Dendritic cell treated with granulocyte-macrophage colony-stimulating factor and Interleukin-4, amounts not matched to agents 40 ng/mL and 50 ng/mL, for 4 days (primary cell): ENCODE measurements around the gene LARP4B.
A peak's percentile ranks its signal among the peaks of the same experiment; 100 is the strongest.

ENCODE experiments used
- H3K27ac Mint-ChIP-seq: one replicate; pipeline ENCODE4 v1.8.0; 2022; ENCODE audit warnings: mild to moderate bottlenecking, mixed read lengths
- H3K27me3 Mint-ChIP-seq: one replicate; pipeline ENCODE4 v1.8.0; 2022; ENCODE audit warnings: mild to moderate bottlenecking, mixed read lengths
- H3K36me3 Mint-ChIP-seq: one replicate; pipeline ENCODE4 v1.8.0; 2022; ENCODE audit warnings: low read depth, mixed read lengths
- H3K4me1 Mint-ChIP-seq: one replicate; pipeline ENCODE4 v1.8.0; 2022; ENCODE audit warnings: low read depth, mixed read lengths
- H3K4me3 Mint-ChIP-seq: one replicate; pipeline ENCODE4 v1.8.0; 2022; ENCODE audit warnings: mild to moderate bottlenecking, moderate library complexity, mixed read lengths
- H3K9me3 Mint-ChIP-seq: one replicate; pipeline ENCODE4 v1.8.0; 2022; ENCODE audit warnings: mixed read lengths
- intact Hi-C: fragments of 100-400 bp; cut with micrococcal nuclease; formaldehyde crosslinking; loops from one replicate; pipeline ENCODE4 v1.15.0; 2022

Gene LARP4B

GRCh38 chr10:926075-926698 is 5.3 kb downstream of the LARP4B start:
- H3K4me1 Mint-ChIP-seq, result peaks cover 66% of the 10 kb centered on the region
- no peaks in the 10 kb centered on the region for H3K27me3 Mint-ChIP-seq
- intact Hi-C loops, result no loop called here
- H3K9me3 Mint-ChIP-seq, result no peaks in the 10 kb centered on the region
- H3K36me3 Mint-ChIP-seq, result peaks cover 46% of the 10 kb centered on the region
- no peak overlapping the region for H3K27ac Mint-ChIP-seq
- H3K4me3 Mint-ChIP-seq, result no peak overlapping the region

- Mint-ChIP-seq H3K27me3 (no peaks in the 10 kb centered on the region), H3K9me3 (no peaks in the 10 kb centered on the region), H3K4me3 (no peak overlapping the region), H3K4me1 (peaks cover 60% of the 10 kb centered on the region), H3K36me3 (peaks cover 36% of the 10 kb centered on the region), H3K27ac (no peak overlapping the region)
- intact Hi-C loops, result no loop called here
Measured at GRCh38 chr10:924524-924859, 7.0 kb downstream of the LARP4B start.

GRCh38 chr10:923844-924523 is 7.5 kb downstream of the LARP4B start:
- H3K27ac Mint-ChIP-seq, result no peak overlapping the region
- peaks cover 33% of the 10 kb centered on the region for H3K36me3 Mint-ChIP-seq
- H3K4me3 Mint-ChIP-seq, result no peak overlapping the region
- H3K4me1 Mint-ChIP-seq, result peaks cover 59% of the 10 kb centered on the region
- H3K9me3 Mint-ChIP-seq, result no peaks in the 10 kb centered on the region
- no peaks in the 10 kb centered on the region for H3K27me3 Mint-ChIP-seq
- intact Hi-C loops, result no loop called here

GRCh38 chr10:921471-922414 is 9.8 kb downstream of the LARP4B start:
- Mint-ChIP-seq H3K36me3 (peaks cover 35% of the 10 kb centered on the region), H3K27me3 (no peaks in the 10 kb centered on the region), H3K4me1 (peaks cover 43% of the 10 kb centered on the region), H3K9me3 (no peaks in the 10 kb centered on the region), H3K4me3 (no peak overlapping the region), H3K27ac (peak overlapping the region; percentile 41)
- intact Hi-C loops, result no loop called here

- Mint-ChIP-seq H3K9me3 (no peaks in the 10 kb centered on the region), H3K4me3 (no peak overlapping the region), H3K36me3 (peaks cover 26% of the 10 kb centered on the region), H3K4me1 (peaks cover 36% of the 10 kb centered on the region), H3K27ac (no peak overlapping the region), H3K27me3 (no peaks in the 10 kb centered on the region)
- intact Hi-C loops, result no loop called here
Measured at GRCh38 chr10:920450-920849, 11.1 kb downstream of the LARP4B start.

- peaks cover 22% of the 10 kb centered on the region for H3K36me3 Mint-ChIP-seq
- H3K4me1 Mint-ChIP-seq, result peaks cover 33% of the 10 kb centered on the region
- no peak overlapping the region for H3K27ac Mint-ChIP-seq
- H3K9me3 Mint-ChIP-seq, result no peaks in the 10 kb centered on the region
- intact Hi-C loops, result no loop called here
- no peak overlapping the region for H3K4me3 Mint-ChIP-seq
- H3K27me3 Mint-ChIP-seq, result no peaks in the 10 kb centered on the region
Measured at GRCh38 chr10:919481-919880, 12.0 kb downstream of the LARP4B start.

- Mint-ChIP-seq H3K27me3 (no peaks in the 10 kb centered on the region), H3K4me3 (no peak overlapping the region), H3K36me3 (peaks cover 15% of the 10 kb centered on the region), H3K9me3 (no peaks in the 10 kb centered on the region), H3K4me1 (peaks cover 23% of the 10 kb centered on the region), H3K27ac (no peak overlapping the region)
- intact Hi-C loops, result no loop called here
Measured at GRCh38 chr10:917999-918398, 13.5 kb downstream of the LARP4B start.

- no peaks in the 10 kb centered on the region for H3K27me3 Mint-ChIP-seq
- intact Hi-C loops, result no loop called here
- peaks cover 18% of the 10 kb centered on the region for H3K4me1 Mint-ChIP-seq
- no peak overlapping the region for H3K27ac Mint-ChIP-seq
- no peak overlapping the region for H3K4me3 Mint-ChIP-seq
- H3K9me3 Mint-ChIP-seq, result no peaks in the 10 kb centered on the region
- peaks cover 16% of the 10 kb centered on the region for H3K36me3 Mint-ChIP-seq
Measured at GRCh38 chr10:917416-917720, 14.1 kb downstream of the LARP4B start.

GRCh38 chr10:916716-917415 is 14.6 kb downstream of the LARP4B start:
- intact Hi-C loops, result no loop called here
- H3K4me3 Mint-ChIP-seq, result no peak overlapping the region
- no peaks in the 10 kb centered on the region for H3K9me3 Mint-ChIP-seq
- peaks cover 18% of the 10 kb centered on the region for H3K4me1 Mint-ChIP-seq
- no peak overlapping the region for H3K27ac Mint-ChIP-seq
- H3K36me3 Mint-ChIP-seq, result peaks cover 21% of the 10 kb centered on the region
- H3K27me3 Mint-ChIP-seq, result no peaks in the 10 kb centered on the region

GRCh38 chr10:909831-910230 is 21.7 kb downstream of the LARP4B start:
- H3K9me3 Mint-ChIP-seq, result no peaks in the 10 kb centered on the region
- H3K4me3 Mint-ChIP-seq, result no peak overlapping the region
- peaks cover 24% of the 10 kb centered on the region for H3K4me1 Mint-ChIP-seq
- no peak overlapping the region for H3K27ac Mint-ChIP-seq
- peaks cover 75% of the 10 kb centered on the region for H3K36me3 Mint-ChIP-seq
- no peaks in the 10 kb centered on the region for H3K27me3 Mint-ChIP-seq
- intact Hi-C loops, result no loop called here

GRCh38 chr10:905972-906371 is 25.5 kb downstream of the LARP4B start:
- Mint-ChIP-seq H3K36me3 (peaks cover 69% of the 10 kb centered on the region), H3K9me3 (no peaks in the 10 kb centered on the region), H3K27ac (no peak overlapping the region), H3K4me1 (peaks cover 13% of the 10 kb centered on the region), H3K27me3 (no peaks in the 10 kb centered on the region), H3K4me3 (no peak overlapping the region)
- intact Hi-C loops, result no loop called here

GRCh38 chr10:905503-905902 is 26.0 kb downstream of the LARP4B start:
- Mint-ChIP-seq H3K9me3 (no peaks in the 10 kb centered on the region), H3K4me1 (peaks cover 13% of the 10 kb centered on the region), H3K27ac (no peak overlapping the region), H3K36me3 (peaks cover 68% of the 10 kb centered on the region), H3K4me3 (no peak overlapping the region), H3K27me3 (no peaks in the 10 kb centered on the region)
- intact Hi-C loops, result no loop called here

GRCh38 chr10:904403-904802 is 27.1 kb downstream of the LARP4B start:
- H3K36me3 Mint-ChIP-seq, result peaks cover 59% of the 10 kb centered on the region
- H3K9me3 Mint-ChIP-seq, result no peaks in the 10 kb centered on the region
- peaks cover 13% of the 10 kb centered on the region for H3K4me1 Mint-ChIP-seq
- no peaks in the 10 kb centered on the region for H3K27me3 Mint-ChIP-seq
- H3K27ac Mint-ChIP-seq, result no peak overlapping the region
- intact Hi-C loops, result no loop called here
- H3K4me3 Mint-ChIP-seq, result no peak overlapping the region

- no peaks in the 10 kb centered on the region for H3K9me3 Mint-ChIP-seq
- H3K4me3 Mint-ChIP-seq, result no peak overlapping the region
Measured at GRCh38 chr10:898141-898540, 33.4 kb downstream of the LARP4B start.

More at GRCh38 chr10:898141-898540, 33.4 kb downstream of the LARP4B start:
- H3K36me3 Mint-ChIP-seq, result peaks cover 10% of the 10 kb centered on the region
- peaks cover 16% of the 10 kb centered on the region for H3K4me1 Mint-ChIP-seq
- intact Hi-C loops, result no loop called here
- no peak overlapping the region for H3K27ac Mint-ChIP-seq
- no peaks in the 10 kb centered on the region for H3K27me3 Mint-ChIP-seq
